HG03469 (cell line): Measurements from ENCODE around the gene TBC1D22B.

ENCODE experiments used
- ATAC-seq: cut with Tn5 transposase; IDR thresholded peaks from one replicate; pipeline ENCODE4 v1.9.1; 2021; ENCODE audit warnings: mild to moderate bottlenecking, moderate library complexity, moderate number of reproducible peaks; ENCODE audit not compliant: unreplicated experiment

TBC1D22B gene

GRCh38 chr6:37239526-37239925 is 18.0 kb upstream of the TBC1D22B start:
- no peak for ATAC-seq

- no peak for ATAC-seq
These were observed 17.4 kb upstream of the TBC1D22B start for GRCh38 chr6:37239950-37240713.

DNA sequence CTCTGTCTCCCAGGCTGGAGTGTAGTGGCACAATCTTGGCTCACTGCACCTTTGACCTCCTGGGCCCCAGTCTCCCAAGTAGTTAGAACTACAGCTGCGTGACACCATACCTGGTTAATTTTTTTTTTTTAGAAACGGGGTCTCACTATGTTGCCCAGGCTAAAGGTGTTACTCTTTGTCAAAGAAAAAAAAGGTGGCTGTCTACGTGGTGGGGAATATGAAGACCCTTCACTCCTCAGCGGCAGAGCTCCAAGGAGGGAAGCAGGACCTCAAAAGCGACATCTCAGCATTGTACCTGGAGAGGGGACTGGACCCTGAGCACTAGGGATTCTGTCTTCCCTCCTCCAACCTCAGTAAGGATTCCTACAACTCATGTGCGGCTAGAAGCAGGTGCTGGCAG is 16.4 kb upstream of the TBC1D22B start:
- no peak for ATAC-seq

GRCh38 chr6:37241775-37242428 is 15.7 kb upstream of the TBC1D22B start:
- no peak for ATAC-seq

- ATAC-seq: no peak
These were observed 15.0 kb upstream of the TBC1D22B start for GRCh38 chr6:37242429-37243052.

- ATAC-seq: no peak
These were observed 14.3 kb upstream of the TBC1D22B start for GRCh38 chr6:37243131-37243815.

- ATAC-seq: no peak
These were observed 13.7 kb upstream of the TBC1D22B start for GRCh38 chr6:37243816-37244370.

DNA sequence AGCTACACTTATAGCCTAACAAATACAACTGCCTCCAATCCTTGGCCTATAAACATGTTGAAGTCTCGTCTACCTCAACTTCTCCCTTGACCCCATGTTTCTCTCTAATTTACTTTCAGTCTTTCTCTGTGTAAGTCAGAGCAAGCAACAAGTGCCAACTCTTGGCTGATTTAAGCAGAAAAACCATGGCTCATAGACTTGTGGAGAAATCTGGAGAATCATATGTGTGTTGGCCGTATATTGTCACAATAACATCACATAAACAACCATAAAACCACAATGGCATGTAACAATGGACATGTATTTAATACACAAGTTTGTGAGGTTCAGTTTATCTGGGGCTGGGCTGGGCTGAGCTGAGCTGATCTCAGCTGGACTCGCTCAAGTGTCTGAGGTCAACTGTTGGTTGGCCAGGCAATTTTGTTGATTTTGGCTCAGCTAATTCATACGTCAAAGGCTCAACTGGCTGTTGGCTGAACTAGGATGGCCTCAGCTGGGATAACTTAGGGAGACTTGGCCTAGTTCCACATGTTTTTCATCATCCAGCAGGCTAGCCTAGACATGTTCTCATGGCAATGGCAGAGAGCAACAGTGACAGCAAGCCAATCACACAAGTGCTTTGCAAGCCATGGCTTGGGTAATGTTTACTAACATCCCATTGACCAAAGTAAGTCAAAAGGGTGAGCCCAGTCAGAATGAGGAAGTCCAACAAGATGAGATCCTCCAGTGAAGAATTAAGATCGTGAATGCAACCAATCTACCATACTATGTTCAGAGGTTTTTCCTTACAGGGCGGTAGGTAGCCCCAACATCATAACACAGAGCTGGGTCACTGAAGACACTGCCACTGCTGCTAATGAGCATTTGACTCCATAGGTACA is 12.9 kb upstream of the TBC1D22B start:
- no peak for ATAC-seq

DNA sequence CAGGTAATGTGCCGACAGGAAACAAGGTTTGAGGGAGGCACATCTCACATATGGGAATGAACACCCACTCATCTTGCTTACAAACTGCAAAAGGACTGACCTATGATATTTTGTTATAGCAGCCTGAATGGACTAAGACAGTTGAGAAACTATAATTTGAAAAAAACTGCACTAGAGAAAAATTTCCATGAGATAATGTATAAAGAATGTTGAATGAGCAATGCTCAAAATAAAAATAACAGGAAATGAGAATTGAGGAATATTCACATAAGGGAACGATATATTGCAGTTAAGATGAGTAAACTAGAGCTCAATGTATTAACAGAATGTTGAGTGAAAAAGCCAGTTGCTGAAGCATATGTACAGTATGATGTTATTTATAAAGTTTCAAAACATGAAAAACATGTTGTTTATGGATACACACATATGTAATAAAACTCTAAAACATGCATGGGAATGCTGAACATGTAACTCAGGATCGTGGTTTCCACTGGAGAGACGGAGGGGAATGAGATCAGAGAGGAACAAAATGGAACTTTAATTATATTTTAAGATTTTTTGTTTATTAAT is 6.3 kb upstream of the TBC1D22B start:
- ATAC-seq: no peak

DNA sequence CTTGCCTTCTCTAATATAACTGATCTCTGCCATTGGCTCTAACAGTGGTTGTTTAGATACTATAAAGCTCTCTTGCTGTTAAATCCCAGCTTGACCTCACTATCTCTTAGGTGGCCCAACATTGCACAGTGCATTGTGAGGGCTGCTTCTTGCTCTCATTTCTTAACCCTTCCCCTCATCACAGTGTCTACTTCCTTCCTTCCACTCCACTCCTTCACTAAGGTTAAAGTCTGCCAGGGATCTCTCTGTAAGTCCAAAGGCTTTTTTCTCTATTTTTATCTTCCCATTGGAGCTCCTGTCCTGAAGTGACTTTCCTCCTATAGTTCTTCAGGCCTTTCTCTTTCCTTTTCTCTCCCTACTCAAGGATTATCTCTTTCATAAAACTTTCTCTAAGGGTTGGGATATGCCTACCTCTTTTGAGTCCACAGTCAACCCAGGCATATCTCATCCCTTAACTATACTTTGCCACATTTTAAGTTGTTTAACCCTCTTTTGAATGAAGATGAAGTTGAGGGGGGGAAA is 4.0 kb upstream of the TBC1D22B start:
- ATAC-seq: no peak

- ATAC-seq: no peak
These were observed 2.7 kb upstream of the TBC1D22B start for GRCh38 chr6:37254881-37255280.

- ATAC-seq: no peak
These were observed 766 bp upstream of the TBC1D22B start for GRCh38 chr6:37256692-37257319.

GRCh38 chr6:37257320-37257633 is 295 bp upstream of the TBC1D22B start:
- no peak for ATAC-seq

GRCh38 chr6:37258405-37259105 is 983 bp downstream of the TBC1D22B start:
- no peak for ATAC-seq

DNA sequence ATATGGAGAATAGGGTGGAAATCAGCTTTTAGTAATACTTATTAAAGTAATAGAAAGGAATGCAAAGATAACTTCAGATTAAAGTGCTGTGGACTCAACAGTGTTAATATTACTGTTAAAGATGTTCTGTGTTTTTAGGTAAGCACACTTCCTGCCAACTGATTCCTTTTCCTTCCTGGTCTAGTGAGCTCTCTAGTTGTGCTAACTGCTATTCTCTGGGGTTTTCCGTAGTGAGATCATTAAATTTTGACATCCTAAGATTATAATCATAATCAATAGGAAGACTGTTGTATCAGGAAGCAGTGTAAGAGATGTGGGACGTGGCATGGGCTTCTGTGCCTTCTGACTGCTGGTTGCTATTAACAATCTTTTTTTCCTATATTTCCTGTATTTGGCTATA is 1.6 kb downstream of the TBC1D22B start:
- ATAC-seq: no peak

- no peak for ATAC-seq
These were observed 2.5 kb downstream of the TBC1D22B start for GRCh38 chr6:37260040-37260439.

DNA sequence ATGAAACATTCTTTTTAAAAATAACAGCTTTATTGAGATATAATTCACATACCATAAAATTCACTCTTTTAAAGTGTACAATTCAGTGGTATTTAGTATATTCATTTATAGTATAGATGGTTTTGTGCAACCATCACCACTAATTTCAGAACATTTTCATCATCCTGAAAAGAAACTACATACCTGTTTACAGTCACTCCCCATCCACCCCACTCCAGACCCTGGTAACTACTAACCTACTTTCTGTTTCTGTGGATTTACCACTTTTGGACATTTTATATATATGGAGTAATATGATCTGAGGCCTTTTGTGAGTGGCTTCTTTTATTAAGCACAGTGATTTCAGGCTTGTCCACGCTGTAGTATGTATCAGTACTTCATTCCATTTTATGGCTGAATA is 2.9 kb downstream of the TBC1D22B start:
- no peak for ATAC-seq

DNA sequence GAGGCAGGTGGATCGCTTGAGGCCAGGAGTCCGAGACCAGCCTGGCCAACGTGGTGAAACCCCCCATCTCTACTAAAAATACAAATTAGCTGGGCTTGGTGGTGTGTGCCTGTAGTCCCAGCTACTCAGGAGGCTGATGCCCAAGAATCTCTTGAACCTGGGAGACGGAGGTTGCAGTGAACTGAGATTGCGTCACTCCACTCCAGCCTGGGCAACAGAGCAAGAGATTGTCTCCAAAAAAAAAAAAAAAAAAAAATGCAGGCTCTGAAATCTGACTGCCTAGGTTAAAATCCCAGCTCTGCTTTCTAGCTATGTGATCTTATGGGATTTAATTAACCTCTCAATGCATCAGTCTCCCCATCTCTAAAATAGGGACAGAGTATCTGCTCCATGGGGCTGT is 3.6 kb downstream of the TBC1D22B start:
- no peak for ATAC-seq
